HG03565 (cell line): ENCODE results near the gene RNF123.

Experiments used
- ATAC-seq: cut with Tn5 transposase; IDR thresholded peaks from one replicate; pipeline ENCODE4 v1.9.1; 2021; ENCODE audit warnings: mild to moderate bottlenecking, moderate library complexity; ENCODE audit not compliant: unreplicated experiment

RNF123 gene

DNA sequence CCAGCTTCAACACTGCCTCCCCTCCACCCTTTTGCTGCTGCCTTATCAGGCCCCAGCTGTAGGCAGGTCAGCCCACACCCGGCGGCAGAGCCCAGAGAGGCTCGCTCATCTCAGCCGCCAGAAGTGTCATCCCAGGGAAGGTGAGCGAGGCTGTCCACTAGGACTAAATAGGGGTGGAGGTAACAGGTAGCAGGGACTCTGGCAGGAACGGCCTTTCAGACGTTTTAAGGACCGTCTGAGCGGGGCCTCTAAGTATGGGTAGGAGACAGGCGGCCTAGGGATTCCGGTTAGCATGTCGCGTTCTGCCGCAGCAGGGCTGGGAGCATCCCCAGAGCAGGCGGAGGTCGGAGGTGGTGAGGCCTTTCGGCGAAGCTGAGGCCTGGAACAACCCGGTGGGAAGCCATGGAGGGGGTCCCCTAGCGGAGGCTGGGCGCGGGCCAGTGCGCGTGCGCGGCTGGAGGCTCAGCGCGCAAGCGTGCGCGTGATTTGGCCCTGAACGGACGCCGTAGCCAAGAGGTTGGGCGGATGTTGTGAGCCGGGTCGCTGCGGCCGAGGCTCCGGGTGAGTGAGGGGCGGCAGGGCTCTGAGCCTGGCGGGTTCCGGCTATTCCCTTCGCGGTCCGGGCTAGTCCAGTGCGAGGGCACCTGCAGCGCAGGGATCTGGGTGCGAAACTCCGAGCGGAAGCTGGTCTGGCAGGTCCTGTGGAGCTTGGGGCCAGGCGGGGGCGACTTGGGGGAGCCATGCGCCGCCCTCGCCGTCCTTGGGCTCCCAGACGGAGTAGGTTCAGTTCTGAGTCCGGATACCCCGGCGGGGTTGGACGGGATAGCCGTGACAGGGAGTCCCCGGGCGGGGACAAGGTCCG, at the start of gene RNF123, which contains the start of gene MST1:
Gene RNF123 (plus strand): TSS at position 512 of the 862 bp plus-strand sequence. CDS start 1,609 bp downstream, outside the sequence.
Gene MST1 (minus strand): TSS at position 429 of the 862 bp plus-strand sequence. CDS start 783 bp downstream, outside the sequence.
- ATAC-seq: peak; percentile 59

DNA sequence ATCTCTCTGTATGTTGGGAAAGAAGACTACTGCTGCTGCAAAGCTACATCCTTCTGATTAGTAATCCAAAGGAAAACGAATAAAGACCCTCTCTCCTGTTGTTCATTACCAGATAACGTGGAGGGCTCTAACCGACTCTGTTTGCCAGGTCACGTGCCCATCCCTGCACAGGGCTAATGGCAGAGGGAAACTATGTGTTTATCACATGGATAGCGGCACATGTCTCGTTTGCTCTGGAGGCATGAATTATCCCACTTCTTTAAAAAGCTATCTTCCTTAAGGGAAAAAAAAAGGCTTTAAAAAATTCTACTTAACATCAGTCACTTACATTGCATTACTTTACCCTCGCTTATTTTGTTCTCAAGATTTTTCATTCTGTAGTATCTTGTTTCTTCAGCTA, 48.1 kb upstream of the RNF123 start:
- no peak for ATAC-seq

DNA sequence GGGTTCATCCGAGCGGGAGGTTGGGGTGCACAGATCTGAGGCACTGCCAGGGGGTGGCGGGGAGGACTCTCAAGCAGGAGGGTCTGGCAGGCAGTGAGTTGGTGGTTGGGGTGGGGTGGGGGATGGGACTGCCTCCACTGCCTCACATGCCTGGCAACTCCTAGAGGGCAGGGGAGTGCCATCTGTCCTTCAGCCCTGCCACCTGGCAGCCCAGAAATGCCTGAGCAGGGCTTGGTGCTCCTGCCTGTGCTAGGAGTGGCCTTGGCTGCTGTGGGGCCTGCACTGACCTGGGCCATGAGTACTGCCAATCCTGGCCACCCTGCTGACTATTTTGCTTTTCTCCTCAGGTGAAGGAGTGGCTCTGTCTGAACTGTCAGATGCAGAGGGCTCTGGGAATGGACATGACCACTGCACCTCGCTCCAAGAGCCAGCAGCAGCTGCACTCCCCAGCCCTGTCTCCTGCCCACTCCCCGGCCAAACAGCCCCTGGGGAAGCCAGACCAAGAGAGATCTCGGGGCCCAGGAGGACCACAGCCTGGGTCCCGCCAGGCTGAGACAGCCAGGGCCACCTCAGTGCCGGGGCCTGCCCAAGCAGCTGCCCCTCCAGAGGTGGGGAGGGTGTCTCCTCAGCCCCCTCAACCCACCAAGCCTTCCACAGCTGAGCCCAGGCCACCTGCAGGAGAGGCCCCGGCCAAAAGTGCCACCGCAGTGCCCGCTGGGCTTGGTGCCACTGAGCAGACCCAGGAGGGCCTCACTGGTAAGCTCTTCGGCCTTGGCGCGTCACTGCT, 47.2 kb upstream of the RNF123 start:
- ATAC-seq: no peak

DNA sequence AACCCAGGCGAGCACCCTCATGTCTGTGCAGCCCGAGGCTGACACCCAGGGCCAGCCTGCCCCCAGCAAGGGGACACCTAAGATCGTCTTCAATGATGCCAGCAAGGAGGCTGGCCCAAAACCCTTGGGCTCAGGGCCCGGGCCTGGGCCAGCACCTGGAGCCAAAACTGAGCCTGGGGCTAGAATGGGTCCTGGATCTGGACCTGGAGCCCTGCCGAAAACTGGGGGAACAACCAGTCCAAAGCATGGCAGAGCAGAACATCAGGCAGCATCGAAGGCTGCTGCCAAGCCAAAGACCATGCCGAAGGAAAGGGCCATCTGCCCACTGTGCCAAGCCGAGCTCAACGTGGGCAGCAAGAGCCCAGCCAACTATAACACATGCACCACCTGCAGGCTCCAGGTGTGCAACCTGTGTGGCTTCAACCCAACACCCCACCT, 46.6 kb upstream of the RNF123 start:
- ATAC-seq: no peak

DNA sequence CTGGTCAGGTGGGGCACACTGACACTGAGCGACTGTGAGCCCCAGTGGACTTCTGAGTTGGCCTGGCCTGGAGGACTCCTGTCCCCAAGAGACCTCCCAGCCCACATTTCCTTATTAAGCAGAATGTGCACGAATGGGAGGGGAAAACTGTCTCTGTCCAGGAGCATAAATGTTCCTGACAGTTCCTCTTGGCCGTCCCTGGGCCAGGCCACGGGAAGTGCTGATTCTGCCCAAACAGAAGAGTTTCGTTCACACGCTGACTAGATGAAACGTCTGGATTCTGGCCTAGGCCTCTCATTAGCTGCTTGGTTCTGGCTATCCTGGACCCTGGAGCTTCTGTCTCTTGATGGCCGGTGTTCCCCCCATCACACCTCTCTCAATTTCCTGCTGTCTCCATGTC, 44.7 kb upstream of the RNF123 start:
- no peak for ATAC-seq

DNA sequence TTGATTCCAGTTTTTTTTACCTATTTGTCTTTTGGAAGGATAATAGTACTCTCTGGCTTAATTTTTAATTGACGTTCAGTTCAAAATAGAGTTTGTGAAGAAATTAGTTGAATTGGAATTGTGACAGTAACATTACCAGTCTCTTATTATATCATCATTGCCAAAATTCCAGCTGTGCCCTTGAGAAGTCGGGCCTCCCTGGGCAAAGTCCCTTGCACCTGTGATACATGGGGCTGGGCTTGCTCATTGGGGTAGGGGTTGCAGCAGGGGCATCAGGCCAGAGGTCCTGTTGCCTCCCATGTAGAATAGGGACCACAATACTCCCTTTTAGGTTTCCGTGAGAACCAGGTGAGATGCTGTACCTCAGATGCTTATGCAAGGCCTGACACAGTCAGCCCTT, 43.1 kb upstream of the RNF123 start:
- no peak for ATAC-seq

DNA sequence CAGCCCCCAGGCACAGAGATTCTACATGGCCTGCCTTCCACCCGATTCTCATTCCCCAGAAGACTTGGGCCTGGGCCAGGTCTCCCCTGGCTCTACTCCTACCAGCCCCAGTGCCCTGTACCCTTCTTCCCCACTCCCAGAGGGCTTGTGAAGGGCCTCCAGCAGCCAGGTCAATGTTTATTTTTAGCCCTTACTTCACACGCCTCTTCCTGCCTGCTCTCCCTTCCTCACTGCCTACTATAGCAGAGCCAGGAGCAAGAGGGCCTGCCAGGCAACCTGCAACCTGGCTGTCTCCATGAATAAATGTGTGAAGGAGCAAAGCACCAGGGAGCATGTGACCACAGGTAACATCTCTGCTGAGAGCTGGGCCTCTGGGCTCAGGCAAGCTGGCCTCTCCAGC, 41.6 kb upstream of the RNF123 start:
- no peak for ATAC-seq

DNA sequence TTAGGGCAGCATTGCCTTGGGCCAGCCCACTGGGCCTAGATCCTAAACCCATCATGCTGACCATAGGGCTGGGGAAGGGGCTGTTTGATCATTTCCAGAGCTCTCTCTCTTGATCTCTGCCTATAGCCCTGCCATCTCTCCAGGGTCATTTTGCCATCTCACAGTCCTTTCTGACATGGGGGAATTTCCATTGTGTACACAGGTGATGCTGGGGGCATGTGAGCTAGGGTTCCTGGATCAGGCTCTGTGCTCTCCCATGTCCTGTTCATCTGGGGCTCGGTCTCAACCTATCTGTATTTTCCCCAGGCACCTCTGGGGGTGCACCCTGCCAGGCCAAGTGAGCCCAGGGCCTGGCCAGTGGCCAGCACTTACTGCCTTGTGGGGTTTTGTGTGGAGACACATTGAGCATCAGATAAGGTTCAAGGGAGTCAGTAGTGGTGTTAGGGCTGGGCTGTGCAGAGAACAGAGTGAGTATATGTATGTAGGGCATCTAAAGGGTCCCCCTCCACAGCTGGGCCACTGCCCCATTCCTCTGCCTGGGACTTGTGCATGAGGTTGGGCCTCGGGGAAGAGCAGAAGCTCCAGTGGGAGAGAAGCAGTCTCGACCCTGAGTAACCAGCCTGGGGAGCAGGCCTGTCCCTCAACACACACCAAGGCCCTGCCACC, 40.9 kb upstream of the RNF123 start:
- no peak for ATAC-seq

DNA sequence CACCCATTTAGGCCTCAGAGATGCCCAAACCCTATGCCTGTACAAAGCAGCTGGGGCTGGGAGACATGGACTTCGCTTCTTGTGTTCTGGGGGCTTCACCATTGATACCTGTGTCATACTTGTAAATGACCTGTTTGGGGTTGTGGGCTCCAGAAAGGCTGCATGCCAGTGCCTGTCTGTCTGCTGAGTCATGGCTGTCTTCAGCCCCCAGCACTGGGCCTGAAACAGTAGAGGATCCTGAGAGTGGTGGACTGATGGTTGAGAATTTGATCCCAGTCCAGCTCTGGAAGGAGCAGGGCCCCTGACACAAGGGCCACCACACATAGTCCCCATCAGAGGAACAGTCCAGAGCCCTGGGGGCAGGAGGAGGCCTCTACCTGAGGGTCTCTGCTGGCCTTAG, 39.8 kb upstream of the RNF123 start:
- no peak for ATAC-seq

DNA sequence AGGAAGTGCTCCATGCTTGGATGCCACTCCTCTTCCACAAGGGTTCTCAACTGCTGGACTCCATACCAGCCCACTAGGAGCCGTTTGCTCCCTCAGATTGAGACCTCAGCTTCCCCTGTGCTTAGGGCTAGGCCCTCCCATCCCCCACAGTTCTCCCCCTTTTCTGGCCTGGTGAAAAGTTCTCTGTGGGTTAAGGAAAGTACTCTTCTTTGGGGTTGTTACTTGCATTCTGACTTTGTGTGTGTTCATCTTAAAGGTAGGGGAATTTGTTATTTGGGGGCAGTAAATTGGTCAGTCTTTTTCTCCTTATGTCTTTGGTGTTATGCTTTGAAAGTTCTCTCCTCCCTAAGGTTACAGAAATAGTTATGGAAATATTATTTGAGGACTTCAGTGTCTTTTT, 39.2 kb upstream of the RNF123 start:
- no peak for ATAC-seq

DNA sequence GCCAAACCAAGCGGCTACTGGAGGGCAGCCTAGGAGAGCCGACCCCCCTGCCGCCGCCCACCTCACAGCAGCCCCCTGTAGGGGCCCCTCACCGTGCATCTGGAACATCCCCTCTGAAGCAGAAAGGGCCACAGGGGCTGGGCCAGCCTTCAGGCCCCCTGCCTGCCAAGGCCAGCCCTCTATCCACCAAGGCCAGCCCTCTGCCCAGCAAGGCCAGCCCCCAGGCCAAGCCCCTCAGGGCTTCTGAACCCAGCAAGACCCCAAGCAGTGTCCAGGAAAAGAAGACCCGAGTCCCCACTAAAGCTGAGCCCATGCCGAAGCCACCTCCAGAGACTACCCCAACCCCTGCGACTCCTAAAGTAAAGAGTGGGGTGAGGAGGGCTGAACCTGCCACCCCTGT, 38.7 kb upstream of the RNF123 start:
- ATAC-seq: no peak

DNA sequence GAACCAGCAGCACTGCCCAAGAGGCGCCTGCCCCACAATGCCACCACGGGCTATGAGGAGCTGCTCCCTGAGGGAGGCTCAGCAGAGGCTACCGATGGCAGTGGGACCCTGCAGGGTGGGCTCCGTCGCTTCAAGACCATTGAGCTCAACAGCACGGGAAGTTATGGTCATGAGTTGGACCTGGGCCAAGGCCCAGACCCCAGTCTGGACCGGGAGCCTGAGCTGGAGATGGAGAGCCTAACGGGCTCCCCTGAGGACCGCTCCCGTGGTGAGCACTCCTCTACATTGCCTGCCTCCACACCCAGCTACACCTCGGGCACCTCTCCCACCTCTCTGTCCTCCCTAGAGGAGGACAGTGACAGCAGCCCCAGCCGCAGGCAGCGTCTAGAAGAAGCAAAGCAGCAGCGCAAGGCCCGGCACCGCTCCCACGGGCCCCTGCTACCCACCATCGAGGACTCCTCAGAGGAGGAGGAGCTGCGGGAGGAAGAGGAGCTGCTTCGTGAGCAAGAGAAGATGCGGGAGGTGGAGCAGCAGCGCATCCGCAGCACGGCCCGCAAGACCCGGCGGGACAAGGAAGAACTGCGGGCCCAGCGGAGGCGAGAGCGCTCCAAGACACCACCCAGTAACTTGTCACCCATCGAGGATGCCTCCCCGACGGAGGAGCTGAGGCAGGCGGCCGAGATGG, 37.0 kb upstream of the RNF123 start:
- ATAC-seq: no peak

DNA sequence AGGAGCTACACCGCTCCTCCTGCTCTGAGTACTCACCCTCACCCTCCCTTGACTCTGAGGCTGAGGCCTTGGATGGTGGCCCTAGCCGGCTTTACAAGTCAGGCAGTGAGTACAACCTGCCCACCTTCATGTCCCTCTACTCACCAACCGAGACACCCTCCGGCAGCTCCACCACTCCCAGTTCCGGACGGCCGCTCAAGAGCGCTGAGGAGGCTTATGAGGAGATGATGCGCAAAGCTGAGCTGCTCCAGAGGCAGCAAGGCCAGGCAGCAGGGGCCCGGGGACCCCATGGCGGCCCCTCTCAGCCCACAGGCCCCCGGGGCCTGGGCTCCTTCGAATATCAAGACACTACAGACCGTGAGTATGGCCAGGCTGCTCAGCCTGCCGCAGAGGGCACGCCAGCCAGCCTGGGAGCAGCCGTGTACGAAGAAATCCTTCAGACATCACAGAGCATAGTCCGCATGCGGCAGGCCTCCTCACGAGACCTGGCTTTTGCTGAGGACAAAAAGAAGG, 36.4 kb upstream of the RNF123 start:
- no peak for ATAC-seq

DNA sequence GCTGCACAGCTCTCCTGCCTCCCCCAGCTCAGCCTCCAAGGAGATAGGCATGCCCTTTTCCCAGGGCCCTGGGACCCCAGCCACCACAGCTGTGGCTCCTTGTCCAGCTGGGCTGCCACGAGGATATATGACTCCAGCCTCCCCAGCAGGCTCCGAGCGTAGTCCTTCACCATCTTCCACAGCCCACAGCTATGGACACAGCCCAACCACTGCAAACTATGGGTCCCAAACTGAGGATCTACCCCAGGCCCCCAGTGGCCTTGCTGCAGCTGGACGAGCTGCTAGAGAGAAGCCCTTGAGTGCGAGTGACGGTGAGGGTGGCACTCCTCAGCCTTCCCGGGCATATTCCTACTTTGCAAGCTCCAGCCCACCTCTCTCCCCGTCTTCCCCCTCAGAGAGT, 35.7 kb upstream of the RNF123 start:
- no peak for ATAC-seq

DNA sequence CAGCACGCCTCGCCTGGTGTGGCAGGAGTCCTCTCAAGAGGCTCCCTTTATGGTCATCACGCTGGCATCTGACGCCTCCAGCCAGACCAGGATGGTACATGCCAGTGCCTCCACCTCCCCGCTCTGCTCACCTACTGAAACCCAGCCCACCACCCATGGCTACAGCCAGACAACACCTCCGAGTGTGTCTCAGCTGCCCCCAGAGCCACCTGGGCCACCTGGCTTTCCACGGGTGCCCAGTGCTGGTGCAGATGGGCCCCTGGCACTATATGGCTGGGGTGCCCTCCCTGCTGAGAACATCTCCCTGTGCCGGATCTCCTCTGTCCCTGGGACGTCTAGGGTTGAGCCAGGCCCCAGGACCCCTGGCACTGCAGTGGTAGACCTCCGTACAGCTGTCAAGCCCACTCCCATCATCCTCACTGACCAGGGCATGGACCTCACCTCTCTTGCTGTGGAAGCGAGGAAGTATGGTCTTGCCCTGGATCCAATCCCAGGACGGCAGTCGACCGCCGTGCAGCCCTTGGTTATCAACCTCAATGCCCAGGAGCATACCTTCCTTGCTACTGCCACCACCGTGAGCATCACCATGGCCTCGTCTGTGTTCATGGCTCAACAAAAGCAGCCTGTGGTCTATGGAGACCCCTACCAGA, 35.1 kb upstream of the RNF123 start:
- no peak for ATAC-seq

DNA sequence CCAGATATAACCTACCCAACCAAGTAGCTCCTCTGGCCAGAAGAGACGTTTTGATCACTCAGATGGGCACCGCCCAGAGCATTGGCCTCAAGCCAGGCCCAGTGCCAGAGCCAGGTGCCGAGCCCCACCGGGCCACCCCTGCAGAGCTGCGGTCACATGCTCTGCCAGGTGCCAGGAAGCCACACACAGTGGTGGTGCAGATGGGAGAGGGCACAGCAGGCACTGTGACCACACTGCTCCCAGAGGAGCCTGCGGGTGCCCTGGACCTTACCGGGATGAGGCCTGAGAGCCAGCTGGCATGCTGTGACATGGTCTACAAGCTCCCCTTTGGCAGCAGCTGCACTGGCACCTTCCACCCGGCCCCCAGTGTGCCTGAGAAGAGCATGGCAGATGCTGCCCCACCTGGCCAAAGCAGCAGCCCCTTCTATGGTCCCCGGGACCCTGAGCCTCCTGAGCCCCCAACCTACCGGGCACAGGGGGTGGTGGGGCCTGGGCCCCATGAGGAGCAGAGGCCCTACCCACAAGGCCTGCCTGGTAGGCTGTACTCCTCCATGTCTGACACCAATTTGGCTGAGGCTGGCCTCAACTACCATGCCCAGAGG, 34.3 kb upstream of the RNF123 start:
- ATAC-seq: no peak

DNA sequence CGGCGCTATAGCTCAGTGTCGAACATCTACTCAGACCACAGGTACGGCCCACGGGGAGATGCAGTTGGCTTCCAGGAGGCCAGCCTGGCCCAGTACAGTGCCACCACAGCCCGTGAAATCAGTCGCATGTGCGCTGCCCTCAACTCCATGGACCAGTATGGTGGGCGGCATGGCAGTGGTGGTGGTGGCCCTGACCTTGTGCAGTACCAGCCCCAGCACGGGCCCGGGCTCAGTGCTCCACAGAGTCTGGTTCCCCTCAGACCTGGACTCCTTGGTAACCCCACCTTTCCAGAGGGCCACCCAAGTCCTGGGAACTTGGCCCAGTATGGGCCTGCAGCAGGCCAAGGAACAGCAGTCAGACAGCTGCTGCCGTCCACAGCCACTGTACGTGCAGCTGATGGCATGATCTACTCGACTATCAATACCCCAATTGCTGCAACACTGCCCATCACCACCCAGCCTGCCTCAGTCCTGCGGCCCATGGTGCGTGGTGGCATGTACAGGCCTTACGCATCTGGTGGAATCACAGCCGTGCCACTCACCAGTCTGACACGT, 33.5 kb upstream of the RNF123 start:
- no peak for ATAC-seq

DNA sequence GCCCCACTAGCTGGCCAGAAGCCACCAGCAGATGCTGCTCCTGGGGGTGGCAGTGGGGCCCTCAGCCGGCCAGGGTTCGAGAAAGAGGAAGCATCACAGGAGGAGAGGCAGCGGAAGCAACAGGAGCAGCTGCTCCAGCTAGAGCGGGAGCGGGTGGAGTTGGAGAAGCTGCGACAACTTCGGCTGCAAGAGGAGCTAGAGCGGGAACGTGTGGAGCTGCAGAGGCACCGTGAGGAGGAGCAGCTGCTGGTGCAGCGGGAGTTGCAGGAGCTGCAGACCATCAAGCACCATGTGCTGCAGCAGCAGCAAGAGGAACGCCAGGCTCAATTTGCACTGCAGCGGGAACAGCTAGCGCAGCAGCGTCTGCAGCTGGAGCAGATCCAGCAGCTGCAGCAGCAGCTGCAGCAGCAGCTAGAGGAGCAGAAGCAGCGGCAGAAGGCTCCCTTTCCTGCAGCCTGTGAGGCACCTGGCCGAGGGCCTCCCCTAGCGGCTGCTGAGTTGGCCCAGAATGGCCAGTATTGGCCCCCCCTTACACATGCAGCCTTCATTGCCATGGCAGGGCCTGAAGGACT, 32.7 kb upstream of the RNF123 start:
- ATAC-seq: no peak
